Eye (tissue), 1 donor: ENCODE results near the gene KANSL1L.

Experiments used
- DNase-seq: peaks from one replicate; pipeline ENCODE4 v3.0.0-alpha.2; 2015

The KANSL1L gene

DNA sequence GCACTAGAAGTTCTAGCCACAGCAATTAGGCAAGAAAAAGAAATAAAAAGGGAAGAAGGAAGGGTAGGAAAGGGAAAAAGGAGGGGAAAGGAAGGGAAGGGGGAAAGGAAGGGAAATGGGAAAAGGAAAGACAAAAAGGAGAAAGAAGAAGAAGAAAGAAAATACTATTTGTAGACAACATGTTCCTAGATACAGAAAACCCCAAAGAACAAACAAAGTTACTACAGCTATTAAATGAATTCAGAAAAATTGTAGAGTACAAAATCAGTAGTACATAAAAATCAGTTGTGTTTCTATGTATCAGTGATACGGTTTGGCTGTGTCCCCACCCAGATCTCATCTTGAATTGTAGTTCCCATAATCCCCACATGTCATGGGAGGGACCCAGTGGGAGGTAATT is 116.5 kb downstream of the KANSL1L start:
- DNase-seq, result no peak

DNA sequence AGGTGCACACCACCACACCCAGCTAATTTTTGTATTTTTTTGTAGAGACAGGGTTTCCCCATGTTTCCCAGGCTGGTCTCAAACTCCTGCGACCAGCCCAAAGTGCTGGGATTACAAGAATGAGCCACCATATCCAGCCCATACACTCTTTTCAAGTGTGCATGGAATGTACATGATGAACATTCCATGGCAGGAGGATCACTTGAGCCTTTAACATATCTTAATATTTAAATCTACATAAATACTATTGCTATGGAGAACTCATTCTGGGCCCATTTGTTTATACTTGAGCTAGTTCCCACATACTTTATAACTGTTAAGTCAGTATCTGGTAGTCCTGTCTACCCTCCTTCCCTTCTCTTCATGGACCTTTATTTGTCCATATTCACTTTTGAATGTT is 120.3 kb downstream of the KANSL1L start:
- no peak for DNase-seq

DNA sequence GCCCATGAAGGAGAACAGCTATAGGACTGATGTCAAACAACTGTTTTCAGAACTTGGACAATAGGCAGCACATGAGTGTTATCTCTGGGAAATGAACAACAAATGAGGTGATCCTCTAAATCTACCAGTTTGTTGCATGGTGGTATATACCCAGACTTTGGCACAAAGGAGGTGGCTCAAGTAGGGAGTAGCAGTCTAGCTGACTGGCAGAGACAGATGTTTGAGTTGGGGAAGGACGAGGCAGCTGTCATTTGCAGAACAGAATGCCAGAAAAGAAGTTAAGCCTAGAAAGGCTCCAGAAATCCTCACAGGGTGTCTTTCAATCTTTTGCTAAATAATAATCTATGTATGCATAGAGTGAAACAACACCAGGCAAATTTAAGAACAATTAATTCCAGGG is 121.4 kb downstream of the KANSL1L start:
- no peak for DNase-seq

DNA sequence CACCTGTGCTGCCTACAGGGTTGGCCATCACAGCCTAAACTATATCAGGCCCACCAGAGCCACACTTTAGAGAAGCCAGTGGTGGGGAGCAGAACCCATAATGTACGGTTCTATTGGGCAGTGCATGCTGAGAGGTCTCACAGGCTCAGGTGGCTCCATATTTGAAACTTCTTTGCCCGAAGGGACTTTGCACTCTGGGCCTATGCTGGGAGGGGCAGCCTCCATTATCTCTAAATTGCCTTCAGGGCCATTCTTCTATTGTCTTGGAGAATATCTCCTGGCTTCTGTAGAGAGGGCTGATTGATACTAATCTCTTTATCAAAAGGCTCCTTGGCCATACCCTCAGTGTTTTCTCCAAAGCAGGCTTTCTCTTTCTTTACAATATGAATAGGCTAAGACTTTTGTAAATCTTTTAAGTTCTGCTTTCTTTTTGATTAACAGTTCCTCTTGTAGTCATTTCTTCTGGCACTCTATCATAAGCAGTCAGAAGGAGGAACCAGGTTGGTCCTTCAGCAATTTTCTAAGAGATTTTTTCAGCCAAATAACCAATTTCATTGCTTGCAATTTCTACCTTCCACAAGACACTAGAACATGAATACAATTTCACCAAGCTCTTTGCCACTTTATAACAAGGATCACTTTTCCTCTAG is 124.2 kb downstream of the KANSL1L start:
- no peak for DNase-seq

DNA sequence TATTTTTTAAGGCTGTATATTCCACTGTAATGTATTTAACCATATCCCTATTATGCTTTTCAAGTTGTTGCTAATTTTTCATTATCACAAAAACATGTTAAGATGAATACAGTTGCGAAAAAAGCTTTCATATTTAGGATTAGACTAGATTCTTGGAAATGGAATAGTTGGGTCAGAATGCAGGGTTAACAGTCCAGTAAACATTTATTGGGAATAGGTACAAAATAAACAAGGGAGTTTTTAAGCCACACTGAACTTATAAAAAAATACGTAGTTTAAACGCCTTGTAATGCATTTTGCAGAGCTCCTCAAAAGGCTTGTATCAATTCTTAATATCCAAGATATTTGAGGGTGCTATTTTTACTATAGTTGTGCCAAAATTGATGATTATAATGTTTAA is 133.1 kb downstream of the KANSL1L start:
- no peak for DNase-seq

DNA sequence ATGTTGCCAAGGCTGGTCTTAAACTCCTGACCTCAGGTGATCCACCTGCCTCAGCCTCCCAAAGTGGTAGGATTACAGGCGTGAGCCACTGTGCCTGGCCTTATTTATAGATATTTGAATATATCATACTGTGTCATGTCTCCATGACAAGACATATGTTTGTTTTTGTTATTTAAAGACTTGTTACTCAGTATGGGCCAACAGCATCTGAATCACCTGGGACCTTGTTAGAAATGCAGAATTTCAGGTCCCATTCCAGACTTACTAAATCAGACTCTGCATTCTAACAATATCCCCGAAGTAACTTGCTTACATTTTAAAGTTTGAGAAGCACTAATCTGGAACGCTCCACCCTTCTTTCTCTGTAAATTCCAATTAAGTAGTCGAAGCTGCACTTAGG is 135.5 kb downstream of the KANSL1L start:
- DNase-seq, result no peak

DNA sequence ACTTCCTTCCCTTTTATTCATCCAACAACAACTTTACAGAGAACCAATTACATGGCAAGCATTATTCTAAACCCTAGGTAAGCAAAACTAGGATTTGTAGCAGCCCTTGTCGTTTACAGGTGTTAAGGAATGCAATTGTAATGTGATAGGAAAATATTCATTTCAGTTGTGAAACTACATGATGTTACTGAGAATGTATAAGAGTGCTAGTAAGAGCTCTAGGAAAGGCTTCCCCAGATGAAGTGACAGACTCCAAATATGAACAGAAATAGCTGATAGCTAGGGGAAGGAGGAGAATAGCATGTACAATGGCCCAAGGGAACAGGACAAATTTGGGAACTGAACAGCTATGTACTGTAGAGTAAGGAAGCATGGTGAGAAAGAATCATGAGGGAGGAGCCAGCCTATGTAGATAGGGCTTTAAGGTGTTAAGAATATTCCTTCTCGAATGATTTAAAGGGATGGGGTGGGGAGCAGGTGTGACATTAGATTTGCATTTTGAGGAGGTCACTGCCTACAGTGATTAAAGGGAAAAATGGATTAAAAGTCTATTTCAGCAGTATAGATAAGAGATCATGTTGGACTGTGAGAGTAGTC is 137.0 kb downstream of the KANSL1L start:
- no peak for DNase-seq

DNA sequence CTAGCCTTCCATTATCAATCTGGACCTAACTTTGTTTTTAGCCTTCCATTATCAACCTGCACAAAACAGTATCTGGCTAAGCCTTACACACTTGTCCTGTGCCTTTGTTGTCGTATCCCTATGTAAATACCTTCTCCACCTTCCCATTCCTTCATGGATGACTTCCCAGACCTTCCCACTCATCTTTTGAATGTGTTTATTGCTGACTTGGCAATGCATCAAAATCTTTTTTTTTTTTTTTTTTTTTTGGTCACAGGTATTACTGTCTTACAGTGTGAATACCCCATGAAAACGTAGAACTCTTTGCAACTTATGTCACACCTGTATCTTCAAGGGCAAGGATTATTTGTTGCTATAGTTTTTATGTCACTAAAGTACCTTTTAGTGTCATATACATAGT is 143.0 kb downstream of the KANSL1L start:
- DNase-seq, result no peak

DNA sequence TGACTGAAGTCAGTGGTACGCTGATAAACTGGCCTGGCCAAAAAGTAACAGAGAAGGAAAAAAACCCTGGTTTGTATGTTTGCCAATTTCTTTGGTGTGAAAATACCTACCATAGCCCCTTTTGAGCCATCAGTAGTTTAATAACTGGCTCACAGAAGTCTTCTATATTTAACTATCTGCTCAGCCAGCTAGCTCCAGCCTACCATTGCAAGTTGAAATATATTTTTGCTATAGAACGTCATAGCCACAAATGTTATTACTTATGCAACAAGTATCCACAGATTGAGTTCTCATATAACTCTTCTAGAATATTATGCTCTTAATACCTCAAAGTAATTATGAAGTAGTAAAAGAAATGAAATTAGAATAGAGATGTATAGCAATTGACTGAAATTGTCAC is 143.6 kb downstream of the KANSL1L start:
- no peak for DNase-seq

DNA sequence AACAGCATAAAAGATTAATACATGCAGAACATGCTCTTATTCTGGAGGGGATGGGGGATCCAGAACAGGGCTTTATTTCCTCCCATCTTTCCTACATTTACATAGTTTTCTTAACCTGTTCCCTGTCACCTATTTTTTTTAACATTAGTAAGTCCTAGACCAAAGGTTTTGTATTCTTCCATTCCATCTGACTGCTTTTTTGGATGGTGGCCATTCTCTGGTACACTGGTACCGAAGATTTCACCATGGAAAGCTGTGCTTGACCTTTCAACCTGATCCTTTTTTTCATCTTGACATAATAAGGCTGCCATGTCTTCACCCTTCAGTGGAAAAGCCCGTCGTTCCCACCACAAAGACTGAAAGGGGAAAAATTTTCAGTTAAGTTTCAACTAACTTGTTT is 148.4 kb downstream of the KANSL1L start:
- no peak for DNase-seq

DNA sequence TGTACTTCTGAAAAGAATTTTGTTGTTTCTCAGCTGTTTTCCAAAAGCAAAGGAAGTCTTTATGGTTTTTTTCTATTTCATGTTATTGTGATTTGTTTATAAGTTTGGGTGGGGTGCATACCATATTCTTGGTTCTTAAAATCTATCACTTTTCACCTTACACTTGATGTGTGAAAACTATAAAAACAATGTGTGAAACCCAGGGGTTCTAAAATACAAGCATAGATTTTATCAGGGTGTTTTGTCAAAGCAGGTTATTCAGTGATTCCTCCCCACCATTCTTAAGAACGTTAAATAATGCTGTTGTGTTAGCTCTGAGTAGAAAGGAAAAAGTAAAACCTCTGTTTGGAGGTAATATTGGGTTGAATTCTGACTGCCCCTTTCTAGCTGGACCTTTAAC is 151.1 kb downstream of the KANSL1L start:
- DNase-seq, result no peak

DNA sequence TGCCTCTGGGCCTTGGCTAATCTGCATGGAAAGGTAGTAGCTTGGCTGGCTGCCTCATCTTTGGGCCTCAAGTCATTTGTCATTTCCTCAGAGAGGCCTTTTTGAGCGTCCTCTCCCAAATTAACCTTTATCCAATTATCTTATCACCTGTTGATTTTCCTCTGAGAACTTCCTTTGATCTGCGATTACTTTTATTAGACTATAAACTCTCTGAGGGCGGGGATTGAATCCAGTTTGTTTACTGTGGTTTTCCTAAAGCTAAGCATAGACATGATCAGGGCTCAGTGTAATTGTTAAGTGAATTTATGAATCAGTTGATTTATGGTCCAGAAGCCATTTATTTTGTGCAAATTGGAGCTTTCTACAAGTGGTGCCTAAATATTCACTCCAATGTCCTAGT is 161.3 kb downstream of the KANSL1L start:
- DNase-seq, result no peak

DNA sequence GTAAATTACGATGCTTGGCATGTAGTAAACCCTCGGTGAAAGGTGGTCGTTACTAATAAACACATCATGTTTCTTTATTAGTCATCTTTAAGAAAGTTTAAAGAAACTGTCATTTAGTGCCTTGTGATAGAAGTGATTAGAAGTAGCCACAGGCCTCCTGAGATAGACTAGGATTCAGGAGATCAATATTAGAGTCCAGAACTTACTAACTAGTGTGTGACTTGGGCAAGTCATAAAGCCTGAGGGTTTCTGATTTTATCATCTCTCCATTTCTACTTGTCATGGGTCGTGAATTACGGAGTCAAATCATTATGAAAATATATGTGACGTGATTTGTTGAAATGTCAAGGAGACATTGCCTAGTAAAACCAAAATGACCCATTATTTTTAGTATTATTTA is 162.1 kb downstream of the KANSL1L start:
- DNase-seq, result no peak

DNA sequence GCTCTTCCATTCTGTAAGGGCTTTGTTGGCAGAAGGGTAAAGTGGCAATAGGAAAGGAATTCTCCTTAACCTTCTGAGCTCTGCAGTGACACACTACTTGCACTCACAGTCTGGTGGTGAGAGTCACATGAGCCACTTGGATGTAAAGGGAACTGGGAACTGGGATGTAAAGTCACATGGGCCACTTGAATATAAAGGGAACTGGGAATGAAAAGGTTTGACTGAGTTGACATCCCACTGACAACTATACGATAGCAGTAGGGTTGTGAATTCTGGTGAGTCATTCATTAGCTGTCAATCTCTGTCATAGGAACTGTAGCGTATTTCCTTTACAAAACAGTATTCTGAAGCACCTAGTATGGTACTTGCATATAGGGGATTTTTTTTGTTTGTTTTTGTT is 163.3 kb downstream of the KANSL1L start:
- DNase-seq, result no peak

DNA sequence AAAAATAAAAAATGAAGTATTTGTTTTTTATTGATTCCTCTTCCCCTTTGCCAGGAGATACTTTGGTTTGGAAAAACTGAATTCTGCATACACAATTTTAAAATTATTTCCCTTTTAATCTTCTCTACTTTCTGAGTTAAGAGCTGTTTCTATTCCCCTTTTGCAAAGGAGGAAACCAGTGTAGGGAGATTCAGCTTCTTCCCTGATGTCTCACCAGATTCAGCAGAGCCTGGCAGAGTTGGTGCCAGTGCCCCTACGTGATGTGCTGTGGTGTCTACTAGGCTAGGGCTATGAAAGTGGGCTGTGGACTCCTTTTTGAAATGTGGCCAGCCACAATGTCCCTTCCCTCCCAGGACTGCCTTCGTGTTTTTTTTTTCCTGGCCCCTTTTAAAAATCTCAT is 166.3 kb downstream of the KANSL1L start:
- no peak for DNase-seq

DNA sequence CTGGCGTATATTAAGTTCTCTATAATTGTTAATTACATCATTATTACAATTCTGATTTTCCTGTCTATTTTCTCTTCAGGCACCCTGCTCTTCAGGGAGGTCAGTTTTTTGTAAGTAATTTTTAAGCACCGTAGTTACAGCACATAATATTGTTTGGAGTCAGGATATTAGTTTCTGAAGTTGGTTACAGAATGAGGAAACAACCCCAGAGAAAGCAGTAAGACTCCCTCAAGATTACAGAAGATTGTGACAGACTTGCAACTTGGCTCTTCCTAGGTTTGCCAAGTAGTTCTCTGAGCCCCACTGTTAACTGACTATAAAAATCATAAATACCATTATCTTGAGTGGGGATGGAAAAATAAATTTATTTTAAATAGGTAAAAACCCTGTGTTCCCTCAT is 167.8 kb downstream of the KANSL1L start:
- no peak for DNase-seq

DNA sequence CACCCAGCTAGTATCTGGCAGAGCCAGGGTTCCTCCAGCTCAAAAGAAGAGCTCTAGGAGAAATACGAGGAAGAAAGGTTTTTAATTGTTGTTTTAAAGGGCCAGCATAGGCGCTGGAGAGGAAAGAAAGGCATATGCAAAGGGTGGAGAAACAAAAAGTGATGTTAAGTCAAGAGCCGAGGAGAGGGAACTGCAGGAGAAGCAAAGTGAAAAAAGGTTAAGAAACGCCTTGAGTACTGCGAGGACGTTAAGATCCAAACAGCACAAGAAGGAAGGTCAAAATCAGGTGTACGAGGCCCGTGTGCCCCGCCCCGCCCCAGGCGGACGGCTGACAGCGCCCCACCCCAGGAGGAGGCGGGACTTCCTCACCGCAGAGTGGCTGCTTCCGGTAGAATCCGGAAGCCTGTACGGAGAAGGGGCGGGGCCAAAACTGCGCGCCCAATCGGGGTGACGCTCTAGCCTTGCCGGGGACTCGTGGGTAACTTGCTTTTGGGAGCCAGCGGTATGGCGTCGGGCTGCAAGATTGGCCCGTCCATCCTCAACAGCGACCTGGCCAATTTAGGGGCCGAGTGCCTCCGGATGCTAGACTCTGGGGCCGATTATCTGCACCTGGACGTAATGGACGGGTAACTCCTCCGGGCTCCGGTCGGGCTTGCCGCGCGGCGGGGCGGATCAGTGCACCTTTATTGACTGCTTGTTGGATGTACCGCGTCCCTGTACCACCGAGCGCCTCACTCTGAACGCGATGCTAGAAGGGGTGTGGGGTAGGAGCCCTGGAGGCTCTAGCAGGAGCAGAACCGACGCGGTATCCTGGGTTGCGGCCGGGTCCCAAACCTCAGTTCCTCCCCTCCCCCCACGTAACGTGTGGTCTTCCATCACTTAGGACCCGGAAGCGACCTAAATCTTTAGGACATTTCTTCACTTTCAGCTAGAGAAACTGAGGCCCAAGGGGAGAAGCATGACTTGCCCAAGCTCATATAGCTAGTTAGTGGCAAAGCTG is 168.8 kb downstream of the KANSL1L start, which contains the start of gene RPE:
Gene RPE (plus strand): TSS at position 481 of the 1,000 bp plus-strand sequence. CDS start 24 bp downstream, at position 505.
- DNase-seq, result peak; percentile 98

DNA sequence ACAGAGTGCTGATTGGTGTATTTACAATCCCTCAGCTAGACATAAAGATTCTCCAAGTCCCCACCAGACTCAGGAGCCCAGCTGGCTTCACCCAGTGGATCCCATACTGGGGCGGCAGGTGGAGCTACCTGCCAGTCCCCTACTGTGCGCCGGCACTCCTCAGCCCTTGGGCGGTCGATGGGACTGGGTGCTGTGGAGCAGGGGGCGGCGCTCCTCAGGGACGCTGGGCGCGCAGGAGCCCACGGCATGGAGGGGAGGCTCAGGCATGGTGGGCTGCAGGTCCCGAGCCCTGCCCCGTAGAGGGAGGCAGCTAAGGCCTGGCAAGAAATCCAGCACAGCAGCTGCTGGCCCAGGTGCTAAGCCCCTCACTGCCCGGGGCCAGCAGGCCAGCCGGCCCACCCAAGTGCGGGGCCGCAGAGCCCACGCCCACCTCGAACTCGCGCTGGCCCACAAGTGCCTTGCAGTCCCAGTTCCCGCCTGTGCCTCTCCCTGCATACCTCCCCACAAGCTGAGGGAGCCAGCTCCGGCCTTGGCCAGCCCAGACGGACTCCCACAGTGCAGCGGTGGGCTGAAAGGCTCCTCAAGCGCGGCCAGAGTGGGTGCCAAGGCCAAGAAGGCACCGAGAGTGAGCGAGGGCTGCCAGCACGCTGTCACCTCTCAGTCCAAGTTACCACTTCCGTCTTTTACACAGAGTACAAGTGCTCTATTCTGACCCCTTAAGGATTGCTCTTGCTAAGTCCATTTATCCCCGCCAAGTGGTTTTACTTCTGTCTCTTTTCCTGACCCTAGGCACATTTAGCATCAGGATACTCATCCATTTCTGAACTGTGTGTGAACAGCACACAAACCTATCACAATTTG is 170.5 kb downstream of the KANSL1L start:
- no peak for DNase-seq

DNA sequence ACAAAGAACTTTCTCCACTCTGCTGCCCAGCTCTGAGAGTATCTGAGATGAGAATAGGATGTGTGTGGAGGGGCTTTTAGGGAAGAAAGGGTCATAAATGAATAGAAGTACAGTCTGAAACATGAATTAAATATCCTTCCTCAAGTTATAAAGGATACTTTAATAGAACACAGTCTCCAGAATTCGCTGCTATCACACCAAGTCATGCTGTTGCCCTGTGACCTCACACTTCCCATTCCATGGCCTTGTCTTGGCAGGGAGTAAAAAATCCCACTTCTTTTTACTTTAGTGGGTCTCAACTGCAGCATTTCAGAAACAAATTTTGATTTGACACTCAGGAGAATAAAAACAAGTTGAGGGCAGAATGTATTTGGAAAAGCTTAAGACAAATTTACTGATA is 172.6 kb downstream of the KANSL1L start:
- no peak for DNase-seq

DNA sequence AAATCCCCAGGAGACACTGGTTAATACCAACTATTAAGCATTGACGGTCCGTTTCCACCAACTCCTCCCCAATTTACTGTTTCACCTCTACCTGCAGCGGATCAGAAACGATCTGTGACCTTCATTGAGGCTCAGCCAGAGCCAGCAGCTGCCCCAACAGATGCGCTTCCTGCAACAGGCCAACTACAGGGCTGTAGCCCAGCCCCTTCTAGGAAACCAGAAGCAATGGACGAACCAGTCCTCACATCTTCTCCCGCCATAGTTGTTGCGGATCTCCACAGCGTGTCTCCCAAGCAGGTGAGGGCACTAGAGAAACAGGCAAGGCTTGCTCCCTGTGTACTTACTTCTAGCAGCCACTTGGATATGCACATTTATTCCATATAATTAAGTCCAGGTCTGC is 177.2 kb downstream of the KANSL1L start:
- DNase-seq, result no peak

DNA sequence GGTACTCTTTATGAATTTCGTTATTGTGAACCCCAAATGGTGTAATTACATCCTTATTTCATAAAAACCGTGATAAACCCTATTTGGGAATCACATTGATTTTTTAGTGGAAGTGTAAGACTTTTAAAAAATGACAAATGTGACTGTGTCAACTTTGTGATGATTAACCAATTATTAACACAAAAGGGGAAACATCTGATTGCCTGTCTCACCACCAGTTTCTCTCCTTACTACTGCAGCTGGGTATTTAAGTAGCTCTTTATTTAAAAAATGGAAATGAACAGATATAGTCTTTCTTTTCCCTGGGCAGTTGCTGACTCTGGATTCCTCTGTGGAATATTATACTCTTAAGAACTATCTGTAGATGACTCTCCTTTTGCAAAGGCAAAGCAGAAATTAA is 180.4 kb downstream of the KANSL1L start:
- no peak for DNase-seq

DNA sequence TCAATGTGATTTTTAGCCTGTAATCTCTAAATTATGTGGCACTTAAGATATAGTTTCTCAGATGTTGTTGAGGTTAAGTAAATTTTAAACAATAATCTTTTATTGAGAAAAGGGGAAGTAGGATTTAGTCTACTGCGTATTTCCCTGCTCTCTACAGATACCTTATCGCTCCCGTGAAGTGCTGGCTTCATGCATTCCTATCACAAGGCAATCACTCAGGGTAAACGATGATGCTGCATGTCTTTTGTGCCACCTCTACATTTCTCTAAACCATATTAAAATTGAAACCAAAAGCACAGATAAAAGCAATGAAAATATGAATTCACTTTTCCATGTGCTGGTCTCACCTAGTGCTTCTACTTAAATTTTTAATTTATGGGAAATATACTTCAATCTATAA is 183.2 kb downstream of the KANSL1L start:
- no peak for DNase-seq

DNA sequence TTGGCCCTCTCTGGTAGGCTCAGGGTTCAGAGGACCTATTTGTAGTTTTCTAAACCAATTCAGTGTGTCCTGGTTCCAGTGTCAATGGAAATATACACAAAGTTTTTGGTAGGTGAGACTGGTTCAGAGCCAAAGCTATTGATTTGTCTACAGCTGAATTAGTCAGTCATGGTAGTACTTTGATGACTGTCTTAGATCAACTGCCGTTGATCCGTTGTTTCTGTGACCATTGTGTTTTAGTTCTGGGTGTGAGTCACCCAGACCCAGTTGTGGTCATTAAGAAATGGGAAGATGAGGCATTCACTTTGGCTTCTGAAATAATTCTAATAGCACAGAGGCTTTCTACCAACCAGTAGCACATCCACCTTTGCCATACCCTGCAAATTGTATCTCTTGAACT is 184.8 kb downstream of the KANSL1L start:
- DNase-seq, result no peak
